Activated CD4-positive, alpha-beta memory T cell treated with anti-CD3 and anti-CD28 coated beads for 36 hours (primary cell): Measurements from ENCODE around the gene DYRK4. TPM values are rescaled to one million over a fixed set of nuclear protein-coding genes. Genes with fewer than 3 reads are reported as not detected.

ENCODE experiments used
- CTCF ChIA-PET: fragments of 350-600 bp; sonication (Branson Sonifier 250); formaldehyde crosslinking; loops from one replicate; lab custom pipeline; 2021; ENCODE audit warnings: antibody characterized with exemption, inconsistent platforms; lab: Charles Lee
- POLR2A ChIA-PET: fragments of 350-600 bp; sonication (Branson Sonifier 250); formaldehyde crosslinking; loops from one replicate; lab custom pipeline; 2021; ENCODE audit warnings: antibody characterized with exemption; lab: Charles Lee
- DNase-seq: peaks from one replicate; pipeline ENCODE4 v3.0.0-alpha.2; 2020
- H3K27ac Mint-ChIP-seq: one replicate; pipeline ENCODE4 v1.8.0; 2021; ENCODE audit warnings: mixed read lengths
- H3K27me3 Mint-ChIP-seq: one replicate; pipeline ENCODE4 v1.8.0; 2021; ENCODE audit warnings: mixed read lengths
- H3K36me3 Mint-ChIP-seq: one replicate; pipeline ENCODE4 v1.8.0; 2021; ENCODE audit warnings: mixed read lengths
- H3K4me1 Mint-ChIP-seq: one replicate; pipeline ENCODE4 v1.8.0; 2021; ENCODE audit warnings: low read depth, mixed read lengths
- H3K4me3 Mint-ChIP-seq: one replicate; pipeline ENCODE4 v1.8.0; 2021; ENCODE audit warnings: mild to moderate bottlenecking, mixed read lengths
- H3K9me3 Mint-ChIP-seq: one replicate; pipeline ENCODE4 v1.8.0; 2021; ENCODE audit warnings: mixed read lengths
- intact Hi-C: fragments of 100-400 bp; cut with micrococcal nuclease; formaldehyde crosslinking; loops from one replicate; pipeline ENCODE4 v1.15.1; 2023
- total RNA-seq, 2 experiments: library from RNA; stranded (reverse); gene quantifications; one replicate each; pipeline ENCODE4 v1.2.3, GENCODE V29; 2021

The DYRK4 gene
- total RNA-seq, 2 experiments from 2014 or later = 26.0 to 26.7 TPM

- POLR2A ChIA-PET = interaction anchor here (2.1 kb wide), 1 partner anchor 110 kb away, joined by 5 read pairs; the partner anchor contains the start of genes AKAP3 and NDUFA9
- H3K9me3 Mint-ChIP-seq = no peaks in the 10 kb centered on the region
- intact Hi-C loops = loop anchor here (2.0 to 10.0 kb wide), 2 partner anchors 33 to 215 kb away; partner anchors contain the start of gene TIGAR
- CTCF ChIA-PET = interaction anchor here (1.3 kb wide), 1 partner anchor 119 kb away, joined by 4 read pairs; no protein-coding TSS in a partner anchor
- no peaks in the 10 kb centered on the region for H3K27me3 Mint-ChIP-seq
- peak overlapping the region; percentile 98 for H3K27ac Mint-ChIP-seq
- no peak for DNase-seq
- H3K4me1 Mint-ChIP-seq = peaks cover 25% of the 10 kb centered on the region
- H3K36me3 Mint-ChIP-seq = peaks cover 20% of the 10 kb centered on the region
- peak overlapping the region; percentile 94 for H3K4me3 Mint-ChIP-seq
These were observed 22.7 kb upstream of the DYRK4 start for GRCh38 chr12:4539167-4539870.

GRCh38 chr12:4540170-4540569, 21.8 kb upstream of the DYRK4 start:
- CTCF ChIA-PET = interaction anchor here (0.9 to 1.4 kb wide), 3 partner anchors 13 to 737 kb away, joined by 3 to 4 read pairs (median 4); no protein-coding TSS in a partner anchor
- intact Hi-C loops = no loop called here
- Mint-ChIP-seq H3K27me3 (no peaks in the 10 kb centered on the region), H3K36me3 (peaks cover 28% of the 10 kb centered on the region), H3K4me3 (peak overlapping the region; percentile 94), H3K27ac (peak overlapping the region; percentile 98), H3K9me3 (no peaks in the 10 kb centered on the region), H3K4me1 (peaks cover 25% of the 10 kb centered on the region)
- DNase-seq = no peak
- POLR2A ChIA-PET = interaction anchor here (0.6 kb wide), 1 partner anchor 217 kb away, joined by 6 read pairs; no protein-coding TSS in a partner anchor

DNA sequence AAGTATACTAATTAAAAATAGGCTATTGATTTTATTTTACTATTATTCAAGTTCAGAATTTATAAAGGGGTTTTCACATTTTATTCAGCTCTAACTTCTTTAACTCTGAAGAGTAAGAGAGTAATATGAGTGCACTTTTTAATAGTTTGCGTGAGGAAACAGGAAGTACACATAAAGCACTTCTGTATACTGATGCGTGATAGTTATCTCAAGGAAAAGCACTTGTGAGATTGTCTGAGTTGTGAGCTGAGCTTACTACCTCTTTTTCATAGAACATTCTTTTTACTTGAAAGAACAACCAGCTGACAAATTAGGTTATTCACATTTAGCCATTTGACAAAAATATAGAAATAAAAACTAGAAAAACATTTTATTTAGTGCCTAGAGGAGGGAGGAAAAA, 21.4 kb upstream of the DYRK4 start:
- Mint-ChIP-seq H3K4me1 (peaks cover 25% of the 10 kb centered on the region), H3K27ac (no peak overlapping the region), H3K27me3 (no peaks in the 10 kb centered on the region), H3K4me3 (no peak overlapping the region), H3K36me3 (peaks cover 28% of the 10 kb centered on the region), H3K9me3 (no peaks in the 10 kb centered on the region)
- DNase-seq = no peak
- intact Hi-C loops = no loop called here
- POLR2A ChIA-PET = interaction anchor here (0.6 kb wide), 1 partner anchor 217 kb away, joined by 6 read pairs; no protein-coding TSS in a partner anchor
- CTCF ChIA-PET = interaction anchor here (0.9 to 1.4 kb wide), 3 partner anchors 13 to 737 kb away, joined by 3 to 4 read pairs (median 4); no protein-coding TSS in a partner anchor

DNA sequence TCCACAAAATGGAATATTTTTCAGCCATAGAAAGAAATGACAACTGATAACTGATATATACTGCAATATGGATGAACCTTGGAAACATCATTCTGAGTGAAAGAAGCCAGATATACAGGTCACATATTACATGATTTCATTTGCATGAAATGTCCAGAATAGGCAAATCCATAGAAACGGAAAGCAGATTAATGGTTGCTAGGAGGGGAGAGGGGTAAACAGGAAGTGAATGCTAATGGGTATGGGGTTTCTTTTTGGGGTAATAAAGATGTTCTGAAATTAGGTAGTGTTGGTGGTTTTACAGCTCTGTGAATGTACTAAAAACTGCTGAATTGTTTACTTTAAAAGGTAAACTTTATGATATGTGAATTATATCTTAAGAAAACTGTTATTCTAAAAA, 16.8 kb upstream of the DYRK4 start:
- no peak for DNase-seq
- ChIA-PET POLR2A (no interaction called here), CTCF (interaction anchor here (1.0 kb wide), 1 partner anchor 19 kb away, joined by 4 read pairs; no protein-coding TSS in a partner anchor)
- no peak overlapping the region for H3K27ac Mint-ChIP-seq
- intact Hi-C loops = no loop called here
- H3K36me3 Mint-ChIP-seq = peaks cover 35% of the 10 kb centered on the region
- H3K27me3 Mint-ChIP-seq = no peaks in the 10 kb centered on the region
- no peaks in the 10 kb centered on the region for H3K4me1 Mint-ChIP-seq
- no peaks in the 10 kb centered on the region for H3K9me3 Mint-ChIP-seq
- no peak overlapping the region for H3K4me3 Mint-ChIP-seq

DNA sequence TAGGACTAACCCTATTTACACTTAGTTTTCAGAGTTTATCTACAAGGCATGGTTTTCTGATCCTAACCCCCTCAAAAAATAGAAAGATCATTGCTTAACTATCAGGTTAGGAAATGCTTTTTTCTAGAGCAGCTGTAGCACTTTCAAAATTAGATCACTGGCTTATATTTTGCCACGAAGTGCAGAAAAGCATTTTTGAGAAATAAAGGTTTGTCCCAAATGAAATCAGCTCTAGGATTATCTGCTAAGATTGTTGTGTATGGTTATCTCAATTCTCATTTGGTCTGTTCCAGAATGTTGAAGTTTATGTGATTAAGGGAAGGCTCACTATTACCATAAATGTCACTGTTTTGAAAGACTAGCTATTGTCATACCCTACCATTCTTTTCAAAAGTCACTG, 9.8 kb upstream of the DYRK4 start:
- no peaks in the 10 kb centered on the region for H3K9me3 Mint-ChIP-seq
- no peak overlapping the region for H3K27ac Mint-ChIP-seq
- H3K27me3 Mint-ChIP-seq = no peaks in the 10 kb centered on the region
- DNase-seq = no peak
- intact Hi-C loops = no loop called here
- POLR2A ChIA-PET = interaction anchor here (0.6 kb wide), 1 partner anchor 188 kb away, joined by 3 read pairs; no protein-coding TSS in a partner anchor
- CTCF ChIA-PET = no interaction called here
- peaks cover 33% of the 10 kb centered on the region for H3K36me3 Mint-ChIP-seq
- no peaks in the 10 kb centered on the region for H3K4me1 Mint-ChIP-seq
- no peak overlapping the region for H3K4me3 Mint-ChIP-seq

DNA sequence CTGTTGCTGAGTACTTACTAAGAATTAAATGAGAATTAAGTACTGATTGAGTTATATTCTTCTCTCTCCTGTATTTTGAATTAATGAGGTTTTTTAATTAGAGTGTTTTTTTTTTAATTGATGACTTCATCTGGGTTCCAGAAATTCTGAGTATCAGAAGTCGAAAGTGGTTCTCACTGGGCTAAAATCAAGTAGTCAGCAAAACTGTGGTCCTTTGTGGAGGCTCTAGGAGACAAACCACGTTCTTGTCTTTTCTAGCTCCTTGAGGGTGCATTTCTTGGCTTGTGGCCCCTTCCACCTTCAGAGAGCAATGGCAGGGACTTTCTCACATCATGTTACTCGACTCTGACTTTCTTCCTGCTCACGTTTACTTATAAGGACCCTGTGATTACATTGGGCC, 8.1 kb upstream of the DYRK4 start:
- ChIA-PET POLR2A (no interaction called here), CTCF (interaction anchor here (0.7 kb wide), 1 partner anchor 152 kb away, joined by 3 read pairs; no protein-coding TSS in a partner anchor)
- H3K36me3 Mint-ChIP-seq = peaks cover 26% of the 10 kb centered on the region
- no peak for DNase-seq
- H3K27me3 Mint-ChIP-seq = no peaks in the 10 kb centered on the region
- intact Hi-C loops = no loop called here
- H3K4me1 Mint-ChIP-seq = no peaks in the 10 kb centered on the region
- H3K9me3 Mint-ChIP-seq = no peaks in the 10 kb centered on the region
- H3K4me3 Mint-ChIP-seq = no peak overlapping the region
- no peak overlapping the region for H3K27ac Mint-ChIP-seq

- POLR2A ChIA-PET = no interaction called here
- no peaks in the 10 kb centered on the region for H3K4me1 Mint-ChIP-seq
- no peak overlapping the region for H3K27ac Mint-ChIP-seq
- no peaks in the 10 kb centered on the region for H3K27me3 Mint-ChIP-seq
- peaks cover 15% of the 10 kb centered on the region for H3K36me3 Mint-ChIP-seq
- no peaks in the 10 kb centered on the region for H3K9me3 Mint-ChIP-seq
- intact Hi-C loops = no loop called here
- no peak overlapping the region for H3K4me3 Mint-ChIP-seq
- CTCF ChIA-PET = no interaction called here
- DNase-seq = no peak
These were observed 6.2 kb upstream of the DYRK4 start for GRCh38 chr12:4555804-4556203.

DNA sequence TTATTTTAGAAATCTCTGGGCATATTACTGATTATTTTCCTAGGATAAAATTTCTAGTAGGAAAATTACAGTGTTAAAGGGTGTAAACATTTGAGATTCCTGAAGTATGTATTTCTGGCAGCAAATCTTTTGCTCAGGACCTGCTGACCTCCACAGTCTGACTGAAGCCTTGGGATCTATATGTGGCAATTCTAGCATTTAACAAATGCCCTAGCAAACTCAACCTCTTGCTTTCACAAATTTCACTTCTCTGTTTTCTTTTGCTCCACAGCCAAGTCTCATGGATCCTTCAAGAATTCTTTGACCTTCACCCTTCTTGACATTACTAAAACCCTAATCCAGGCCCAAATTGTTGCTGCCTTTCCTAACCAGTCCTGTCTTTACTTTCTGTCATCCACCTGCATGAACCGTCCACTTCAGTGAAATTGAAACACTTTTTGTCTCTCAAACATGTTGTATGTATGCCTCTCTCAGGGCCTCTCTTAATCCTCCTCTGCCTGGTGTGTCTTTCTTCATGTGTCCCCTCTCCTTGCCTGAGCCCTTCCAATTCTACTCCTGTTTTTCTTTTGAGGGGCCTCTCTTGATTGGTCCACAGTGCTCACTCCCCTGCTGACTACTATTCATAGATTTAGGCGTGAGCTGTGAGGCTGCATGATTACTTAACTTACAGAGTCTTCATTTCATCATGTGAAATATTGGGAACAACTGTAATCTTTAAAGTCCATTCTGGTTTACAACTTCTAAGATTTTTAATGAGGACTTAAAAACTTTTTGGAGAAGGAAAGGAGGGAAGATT, 5.1 kb upstream of the DYRK4 start:
- intact Hi-C loops = no loop called here
- H3K9me3 Mint-ChIP-seq = no peaks in the 10 kb centered on the region
- H3K4me3 Mint-ChIP-seq = no peak overlapping the region
- no peaks in the 10 kb centered on the region for H3K4me1 Mint-ChIP-seq
- H3K27ac Mint-ChIP-seq = no peak overlapping the region
- ChIA-PET POLR2A (no interaction called here), CTCF (no interaction called here)
- no peak for DNase-seq
- no peaks in the 10 kb centered on the region for H3K27me3 Mint-ChIP-seq
- peaks cover 14% of the 10 kb centered on the region for H3K36me3 Mint-ChIP-seq

DNA sequence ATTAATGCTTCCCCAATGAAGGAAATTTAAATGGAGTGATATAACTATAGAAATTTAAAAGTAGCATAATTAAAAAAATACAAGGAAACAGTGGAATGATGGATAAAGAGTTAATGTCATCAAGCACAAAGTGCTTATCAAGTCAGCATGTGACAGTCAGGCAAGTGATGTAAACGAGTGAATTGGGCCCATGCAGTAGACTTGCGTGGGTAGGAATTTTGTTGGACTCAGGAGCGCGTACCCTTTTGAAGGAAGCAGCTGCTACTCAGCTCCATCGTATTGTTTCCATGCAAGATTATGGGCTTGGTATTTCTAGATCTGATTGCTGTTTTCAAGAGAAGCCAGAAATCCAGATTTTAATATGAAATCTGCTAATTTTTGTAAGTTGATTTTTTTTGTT, 4.4 kb upstream of the DYRK4 start:
- H3K36me3 Mint-ChIP-seq = peaks cover 14% of the 10 kb centered on the region
- intact Hi-C loops = no loop called here
- POLR2A ChIA-PET = no interaction called here
- CTCF ChIA-PET = no interaction called here
- H3K27me3 Mint-ChIP-seq = no peaks in the 10 kb centered on the region
- H3K27ac Mint-ChIP-seq = no peak overlapping the region
- no peaks in the 10 kb centered on the region for H3K4me1 Mint-ChIP-seq
- H3K4me3 Mint-ChIP-seq = no peak overlapping the region
- H3K9me3 Mint-ChIP-seq = no peaks in the 10 kb centered on the region
- DNase-seq = no peak

GRCh38 chr12:4558171-4558570, 3.8 kb upstream of the DYRK4 start:
- intact Hi-C loops = no loop called here
- Mint-ChIP-seq H3K27ac (no peak overlapping the region), H3K36me3 (peaks cover 13% of the 10 kb centered on the region), H3K4me1 (no peaks in the 10 kb centered on the region), H3K27me3 (no peaks in the 10 kb centered on the region), H3K4me3 (no peak overlapping the region), H3K9me3 (no peaks in the 10 kb centered on the region)
- CTCF ChIA-PET = no interaction called here
- DNase-seq = no peak
- POLR2A ChIA-PET = no interaction called here

GRCh38 chr12:4563336-4563735, 1.3 kb downstream of the DYRK4 start:
- Mint-ChIP-seq H3K9me3 (no peaks in the 10 kb centered on the region), H3K4me3 (no peak overlapping the region), H3K4me1 (no peaks in the 10 kb centered on the region), H3K27me3 (peaks cover 5% of the 10 kb centered on the region), H3K36me3 (peaks cover 2% of the 10 kb centered on the region), H3K27ac (no peak overlapping the region)
- no peak for DNase-seq
- intact Hi-C loops = no loop called here
- ChIA-PET POLR2A (no interaction called here), CTCF (no interaction called here)

DNA sequence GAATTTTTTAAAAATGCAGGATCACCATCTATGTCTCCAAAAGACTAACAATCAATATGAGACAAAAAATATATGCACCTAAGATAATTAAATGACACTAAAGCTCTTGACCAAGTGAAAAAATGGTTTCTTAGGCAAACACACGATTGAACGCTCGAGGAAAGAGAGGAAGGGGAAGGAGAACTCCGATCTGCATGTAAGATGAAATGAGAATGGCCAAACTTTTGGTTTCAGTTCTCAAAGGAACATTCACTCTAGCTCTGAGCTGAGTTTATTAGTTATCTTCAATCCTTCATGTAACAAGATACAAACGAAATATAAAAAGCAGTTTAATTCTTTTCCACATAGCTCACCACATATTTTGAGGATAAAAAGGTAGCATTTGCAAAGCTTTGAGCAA, 2.8 kb downstream of the DYRK4 start:
- ChIA-PET CTCF (interaction anchor here (0.6 kb wide), 1 partner anchor 96 kb away, joined by 3 read pairs; no protein-coding TSS in a partner anchor), POLR2A (interaction anchor here (0.6 kb wide), 1 partner anchor 57 kb away, joined by 3 read pairs; no protein-coding TSS in a partner anchor)
- Mint-ChIP-seq H3K4me3 (no peak overlapping the region), H3K9me3 (no peaks in the 10 kb centered on the region), H3K27me3 (peaks cover 5% of the 10 kb centered on the region), H3K36me3 (peaks cover 2% of the 10 kb centered on the region), H3K27ac (no peak overlapping the region), H3K4me1 (no peaks in the 10 kb centered on the region)
- DNase-seq = no peak
- intact Hi-C loops = no loop called here
